CD4-positive, alpha-beta T cell treated with Interleukin-17A for 4 hours (primary cell): ENCODE results near the gene SPATA17.
"Not testable (repeated sequence)": the region's sequence is repeated elsewhere in the genome, so short reads cannot be mapped to it uniquely, and the experiment has no call there.

Experiments
- DNase-seq: peaks from one replicate; pipeline ENCODE4 v3.0.0-alpha.2; 2020; ENCODE audit warnings: mixed read lengths

SPATA17 gene, protein sequence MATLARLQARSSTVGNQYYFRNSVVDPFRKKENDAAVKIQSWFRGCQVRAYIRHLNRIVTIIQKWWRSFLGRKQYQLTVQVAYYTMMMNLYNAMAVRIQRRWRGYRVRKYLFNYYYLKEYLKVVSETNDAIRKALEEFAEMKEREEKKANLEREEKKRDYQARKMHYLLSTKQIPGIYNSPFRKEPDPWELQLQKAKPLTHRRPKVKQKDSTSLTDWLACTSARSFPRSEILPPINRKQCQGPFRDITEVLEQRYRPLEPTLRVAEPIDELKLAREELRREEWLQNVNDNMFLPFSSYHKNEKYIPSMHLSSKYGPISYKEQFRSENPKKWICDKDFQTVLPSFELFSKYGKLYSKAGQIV

GRCh38 chr1:217630711-217631591 lies at the start of gene SPATA17, which contains the start of gene GPATCH2:
SPATA17 (plus strand) TSS chr1:217631344; CDS start chr1:217631379, 35 bp downstream.
GPATCH2 (minus strand) TSS chr1:217631090; CDS start chr1:217630971, 119 bp downstream.
- peak; percentile 77 for DNase-seq

GRCh38 chr1:217584286-217584811 lies 46.8 kb upstream of the SPATA17 start:
- DNase-seq: not testable (repeated sequence)

DNA sequence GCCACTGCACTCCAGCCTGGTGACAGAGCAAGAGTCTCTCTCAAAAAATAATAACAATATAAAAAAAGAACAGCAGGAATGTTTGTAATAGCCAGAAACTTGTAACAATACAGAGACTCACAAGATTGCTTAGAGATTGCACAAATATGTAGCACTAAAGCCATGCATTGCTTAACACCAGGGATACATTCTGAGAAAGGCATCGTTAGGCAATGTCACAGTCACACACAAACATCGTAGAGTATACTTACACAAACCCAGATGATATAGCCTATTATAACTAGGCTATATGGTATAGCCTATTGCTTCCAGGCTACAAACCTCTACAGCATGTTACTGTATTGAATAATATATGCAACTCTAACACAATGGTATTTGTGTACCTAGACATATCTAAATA lies 45.6 kb upstream of the SPATA17 start:
- DNase-seq: no peak

DNA sequence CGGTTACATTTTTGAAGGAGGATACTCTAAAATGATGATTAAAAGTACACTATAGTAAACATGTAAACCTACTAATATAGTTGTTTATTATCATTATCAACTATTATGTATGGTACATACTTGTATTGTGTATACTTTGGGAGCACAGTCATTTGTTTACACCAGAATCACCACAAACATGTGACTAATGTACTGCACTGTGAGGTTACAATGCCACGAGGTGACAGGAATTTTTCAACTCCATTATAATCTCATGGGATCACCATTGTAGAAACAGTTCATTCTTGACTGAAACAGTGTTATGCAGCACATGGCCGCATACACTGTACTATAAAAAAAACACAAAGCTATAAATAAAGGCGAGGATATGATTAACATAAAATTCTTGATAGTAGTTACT lies 44.6 kb upstream of the SPATA17 start:
- DNase-seq: no peak

DNA sequence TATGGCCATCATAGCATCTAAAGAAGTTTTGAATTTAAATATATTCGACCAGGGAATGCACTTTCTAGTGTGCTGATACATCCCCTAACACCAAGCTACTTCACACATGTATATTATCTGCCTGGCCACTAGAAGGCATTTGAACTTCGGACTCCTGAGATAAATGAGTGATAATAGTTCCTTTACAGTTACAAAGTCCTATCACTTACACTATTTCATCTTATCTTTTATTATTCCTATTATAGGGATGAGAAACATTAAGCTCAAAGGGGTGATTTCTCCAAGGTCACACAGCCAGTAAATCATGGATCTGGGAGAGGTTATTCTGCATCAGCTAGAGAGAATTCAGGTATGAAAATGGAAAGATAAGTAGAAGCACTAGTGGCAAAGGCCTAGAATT lies 40.5 kb upstream of the SPATA17 start:
- no peak for DNase-seq

DNA sequence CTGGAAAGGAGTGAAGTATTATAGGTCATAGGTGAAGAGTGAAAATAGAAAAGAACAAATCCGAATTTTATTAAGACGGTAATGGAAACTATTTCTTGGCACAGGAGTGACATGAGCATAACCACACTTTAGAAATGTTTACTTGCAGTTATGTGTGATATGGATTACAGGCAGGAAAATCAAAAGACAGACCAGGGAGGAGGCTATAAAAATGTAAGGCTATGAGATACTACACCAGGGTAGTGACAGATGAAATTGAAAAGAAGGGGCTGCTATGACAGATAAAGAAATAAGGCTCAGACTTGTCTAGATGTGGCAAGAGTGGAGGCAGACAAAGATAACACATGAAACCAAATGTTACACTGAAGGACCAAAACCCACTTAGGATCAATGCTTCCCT lies 32.0 kb upstream of the SPATA17 start:
- DNase-seq: no peak

DNA sequence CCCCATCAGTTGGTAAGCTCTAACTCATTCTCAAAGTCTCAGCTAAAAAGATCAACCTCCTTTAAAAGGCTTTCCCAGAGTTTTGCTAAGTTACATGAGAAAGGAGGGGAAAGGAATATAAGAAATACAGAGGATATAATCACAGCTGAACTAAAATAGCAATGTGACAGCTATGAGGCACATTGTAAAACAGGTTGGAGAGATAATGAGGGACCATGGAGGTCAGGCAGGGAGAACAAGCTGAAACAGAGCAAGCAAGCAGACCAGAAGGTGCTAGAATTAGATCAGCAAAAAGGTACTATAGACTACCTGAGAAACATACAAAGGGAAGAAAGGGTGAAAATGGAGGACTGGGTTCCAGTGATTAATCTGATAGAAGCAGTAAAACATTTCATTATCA lies 28.8 kb upstream of the SPATA17 start:
- DNase-seq: no peak

- DNase-seq: no peak
Measured at GRCh38 chr1:217605390-217605789, 25.8 kb upstream of the SPATA17 start.

GRCh38 chr1:217614200-217614712 lies 16.9 kb upstream of the SPATA17 start:
- no peak for DNase-seq

DNA sequence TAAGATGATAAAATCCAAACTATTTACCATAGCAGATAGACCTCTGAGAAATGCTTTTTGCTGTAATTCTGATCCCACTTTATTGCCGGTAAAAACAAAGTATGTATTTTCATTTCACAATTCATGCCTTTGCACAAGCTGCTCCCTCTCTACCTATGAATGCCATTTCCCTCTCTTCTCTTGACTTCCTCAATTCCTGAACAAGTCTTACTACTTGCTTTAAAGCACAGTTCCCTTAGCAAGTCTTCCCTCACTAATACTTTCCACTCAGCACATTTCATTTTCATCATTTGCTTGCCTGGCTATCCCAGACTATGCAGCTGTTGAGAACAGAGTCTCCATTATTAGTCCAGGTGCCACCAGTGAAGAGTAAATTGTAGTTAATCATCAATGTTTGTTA lies 14.0 kb upstream of the SPATA17 start:
- DNase-seq: no peak

DNA sequence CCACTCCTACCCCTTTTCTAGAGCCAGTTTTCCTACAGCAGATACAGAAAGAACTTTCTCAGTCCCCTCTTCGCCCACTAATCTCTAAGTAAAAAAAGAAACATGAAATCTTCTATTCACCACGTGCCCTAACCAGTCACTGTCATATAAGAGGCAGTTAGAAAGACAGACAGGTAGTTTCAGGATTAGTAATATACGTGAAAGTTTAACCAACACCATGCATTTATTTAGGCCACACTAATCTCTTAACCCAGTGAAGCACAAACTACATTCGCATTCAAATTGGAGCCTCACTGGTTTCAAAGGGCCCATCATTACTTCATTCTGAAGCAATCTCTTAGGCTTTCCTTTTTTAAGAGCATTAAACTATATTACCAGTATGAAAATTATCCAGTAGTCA lies 10.3 kb upstream of the SPATA17 start:
- DNase-seq: no peak

GRCh38 chr1:217622042-217622441 lies 9.1 kb upstream of the SPATA17 start:
- no peak for DNase-seq

GRCh38 chr1:217626321-217626720 lies 4.8 kb upstream of the SPATA17 start:
- no peak for DNase-seq

DNA sequence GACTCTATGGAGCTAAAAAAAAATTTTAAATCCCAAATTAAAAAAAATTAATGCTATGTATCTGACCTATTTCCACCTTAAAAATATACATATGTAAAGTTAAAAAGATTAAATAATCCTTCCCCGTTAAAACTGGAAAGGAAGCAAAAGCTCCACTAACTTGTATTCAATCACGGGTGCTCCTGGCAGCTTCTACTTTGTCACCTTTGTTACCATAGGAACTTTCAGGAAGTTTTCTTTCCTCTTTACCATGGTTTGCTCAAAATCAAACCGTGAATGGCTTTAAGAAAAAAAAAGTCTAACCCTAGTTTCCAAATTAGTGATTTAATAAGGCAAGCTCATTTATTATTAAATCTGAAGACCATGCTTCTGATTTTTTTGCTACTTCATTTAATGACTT lies 3.7 kb upstream of the SPATA17 start:
- DNase-seq: no peak

DNA sequence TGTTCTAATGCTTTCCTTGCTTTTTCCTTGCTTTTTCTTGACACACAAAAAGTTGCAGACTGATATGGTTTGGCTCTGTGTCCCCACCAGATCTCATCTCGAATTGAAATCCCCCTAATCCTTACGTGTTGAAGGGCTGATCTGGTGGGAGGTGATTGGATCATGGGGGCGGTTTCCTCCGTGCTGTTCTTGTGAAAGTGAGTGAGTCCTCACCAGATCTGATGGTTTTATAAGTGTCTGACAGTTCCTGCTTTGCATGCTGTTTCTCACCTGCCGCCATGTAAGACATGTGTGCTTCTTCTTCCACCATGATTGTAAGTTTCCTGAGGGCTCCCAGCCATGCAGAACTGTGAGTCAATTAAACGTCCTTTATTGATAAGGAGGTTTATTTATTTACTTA lies 11.3 kb downstream of the SPATA17 start:
- DNase-seq: no peak

DNA sequence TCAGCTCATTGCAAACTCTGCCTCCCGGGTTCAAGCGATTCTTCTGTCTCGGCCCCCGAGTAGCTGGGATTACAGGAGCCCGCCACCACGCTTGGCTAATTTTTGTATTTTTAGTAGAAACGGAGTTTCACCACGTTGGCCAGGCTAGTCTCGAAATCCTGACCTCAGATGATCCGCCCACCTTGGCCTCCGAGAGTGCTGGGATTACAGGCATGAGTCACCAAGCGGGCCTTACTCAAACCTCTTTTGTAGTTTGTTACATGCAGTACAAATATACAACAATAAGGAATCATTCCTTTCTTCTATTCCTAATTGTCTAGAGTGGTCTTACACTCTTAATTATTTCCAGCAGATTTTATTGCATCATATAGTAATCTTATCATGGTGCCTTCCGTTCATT lies 16.6 kb downstream of the SPATA17 start:
- no peak for DNase-seq

- DNase-seq: no peak
Measured at GRCh38 chr1:217650674-217651073, 19.5 kb downstream of the SPATA17 start.

DNA sequence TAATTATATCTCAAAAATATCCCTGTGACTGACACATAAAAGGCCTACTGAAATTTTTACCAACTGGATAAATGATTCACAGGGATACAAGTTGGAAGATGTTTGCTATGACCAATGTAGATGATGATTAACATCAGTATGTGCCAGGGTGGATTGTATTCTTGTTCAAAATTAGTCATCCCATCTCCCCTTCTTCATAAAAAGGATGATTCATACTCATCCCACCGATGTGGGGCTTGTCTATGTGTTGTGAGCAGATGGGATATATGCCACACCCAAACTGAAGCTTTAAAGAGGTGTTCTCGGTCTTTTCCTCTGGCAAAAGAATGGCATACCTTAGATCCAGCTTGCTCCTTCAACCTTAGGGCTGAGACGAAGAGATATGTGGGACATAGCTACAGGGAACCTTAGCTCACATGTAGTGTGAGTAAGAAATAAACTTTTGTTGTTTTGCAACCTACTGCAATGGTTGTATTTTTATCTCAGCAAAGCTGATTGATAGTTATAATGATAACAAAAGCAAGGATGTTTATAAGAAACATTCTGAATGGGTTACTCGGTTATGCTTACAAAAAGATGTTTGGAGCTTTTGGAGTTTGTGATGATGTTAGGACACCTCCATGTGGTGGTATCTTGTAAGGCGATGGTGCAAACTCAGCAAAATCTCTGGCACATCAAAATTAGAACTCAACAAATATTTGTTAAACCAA lies 29.4 kb downstream of the SPATA17 start:
- no peak for DNase-seq

DNA sequence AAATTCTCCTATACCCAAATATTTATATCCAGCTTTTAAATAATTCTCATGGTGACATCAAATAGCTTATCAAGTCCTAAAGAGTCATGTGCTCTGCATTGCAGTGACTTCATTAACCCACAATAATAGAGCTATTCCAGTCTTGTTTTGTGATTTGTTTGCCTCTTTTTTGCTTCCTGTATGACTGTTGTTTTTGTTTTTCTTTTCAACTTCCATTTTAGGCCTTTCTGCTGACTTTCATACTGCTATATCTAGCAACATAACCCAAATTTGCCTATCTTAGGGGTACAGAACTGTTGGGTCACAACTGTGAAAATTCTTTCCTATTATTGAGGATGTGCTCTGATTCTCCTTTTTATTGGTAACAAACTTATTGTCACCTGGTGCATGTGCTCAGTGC lies 30.3 kb downstream of the SPATA17 start:
- no peak for DNase-seq

GRCh38 chr1:217668351-217668940 lies 37.3 kb downstream of the SPATA17 start:
- no peak for DNase-seq

GRCh38 chr1:217673387-217673786 lies 42.2 kb downstream of the SPATA17 start:
- no peak for DNase-seq

- no peak for DNase-seq
Measured at GRCh38 chr1:217674028-217674729, 43.0 kb downstream of the SPATA17 start.
